T-helper 9 cell (primary cell): ENCODE data around the gene CXCR6.

Experiments
- DNase-seq: peaks from one replicate; pipeline ENCODE4 v3.0.0-alpha.2; 2020

Gene CXCR6

DNA sequence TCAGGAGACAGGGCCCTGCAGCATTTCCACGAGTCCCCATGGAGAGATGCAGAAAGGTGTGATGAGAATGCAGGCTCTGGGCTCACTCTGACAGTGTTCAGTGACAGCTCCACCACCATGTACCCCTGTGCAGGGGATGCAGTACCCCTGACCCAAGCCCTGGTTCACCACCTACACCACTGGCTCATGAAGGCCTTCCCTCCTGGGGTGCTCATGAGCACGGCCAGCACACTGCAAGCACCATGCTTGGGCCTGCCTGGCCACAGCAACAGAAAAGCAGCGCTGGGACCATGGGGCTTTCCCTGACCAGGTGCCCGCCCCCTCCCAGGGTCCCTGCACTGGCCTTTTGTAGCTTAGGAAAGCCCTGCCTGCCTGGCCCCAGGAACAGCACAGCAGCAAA lies 6.2 kb downstream of the CXCR6 start:
- DNase-seq, result no peak

DNA sequence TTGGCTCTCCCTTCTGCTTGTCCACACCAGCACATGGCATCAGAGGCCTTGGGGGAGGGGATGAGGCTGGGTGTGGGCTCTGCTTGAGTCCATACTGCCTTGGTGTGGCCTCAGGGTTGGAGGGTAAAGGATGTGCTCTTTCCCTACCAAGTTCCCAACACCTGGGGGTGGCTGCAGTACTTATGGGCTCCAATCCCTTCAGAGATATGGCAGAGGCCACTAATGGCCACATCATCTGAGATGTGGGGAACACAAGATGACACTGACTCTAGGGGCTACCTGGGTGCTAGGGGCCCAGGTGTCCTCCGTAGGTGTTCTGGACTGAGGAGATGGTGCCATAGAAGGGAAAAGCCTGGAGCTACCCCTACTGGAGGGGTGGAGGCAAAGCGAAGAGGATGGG lies 6.9 kb downstream of the CXCR6 start:
- no peak for DNase-seq

DNA sequence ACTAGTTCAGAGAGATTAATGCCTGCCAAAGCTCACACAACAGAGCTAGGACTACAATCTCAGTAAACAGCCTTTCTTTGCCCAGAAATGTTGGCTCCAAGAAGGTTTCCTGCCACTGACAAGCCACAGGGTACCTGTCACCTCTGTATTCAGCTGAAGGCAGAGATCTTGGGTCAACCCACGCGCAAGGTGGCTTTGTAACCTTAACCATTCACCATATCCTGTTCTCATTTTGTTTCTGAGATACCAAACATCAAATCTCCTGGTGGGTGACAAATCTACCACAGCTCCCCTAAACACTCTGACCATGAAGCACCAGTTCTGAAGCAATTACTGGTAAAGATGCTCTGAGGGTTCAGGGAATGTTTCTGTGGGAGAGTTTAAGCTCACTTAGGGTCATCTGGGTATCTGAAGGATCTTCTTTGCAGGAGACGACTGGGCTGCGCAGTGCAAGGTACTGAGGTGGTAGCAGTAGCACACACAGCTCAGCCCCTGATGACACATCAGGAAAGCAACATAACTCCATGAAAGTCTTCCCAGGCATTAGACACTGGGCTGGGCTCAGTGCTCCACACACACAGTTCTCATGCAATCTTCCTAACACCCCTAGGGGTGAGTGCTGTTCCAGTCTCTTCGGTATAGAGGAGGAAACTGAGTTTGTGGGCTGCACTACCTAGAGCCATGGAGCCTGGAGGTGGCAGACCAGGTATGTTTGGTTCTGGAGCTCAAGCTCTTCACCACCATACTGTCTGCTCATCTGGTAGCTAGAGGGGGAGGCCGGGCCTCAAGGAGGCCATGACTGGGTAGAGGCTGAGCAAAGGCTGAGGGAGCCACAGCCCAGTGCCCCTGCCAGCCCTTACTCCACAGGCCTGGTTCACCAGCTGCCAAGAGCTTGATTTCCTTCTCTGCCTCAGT lies 7.7 kb downstream of the CXCR6 start:
- DNase-seq, result peak; percentile 23

DNA sequence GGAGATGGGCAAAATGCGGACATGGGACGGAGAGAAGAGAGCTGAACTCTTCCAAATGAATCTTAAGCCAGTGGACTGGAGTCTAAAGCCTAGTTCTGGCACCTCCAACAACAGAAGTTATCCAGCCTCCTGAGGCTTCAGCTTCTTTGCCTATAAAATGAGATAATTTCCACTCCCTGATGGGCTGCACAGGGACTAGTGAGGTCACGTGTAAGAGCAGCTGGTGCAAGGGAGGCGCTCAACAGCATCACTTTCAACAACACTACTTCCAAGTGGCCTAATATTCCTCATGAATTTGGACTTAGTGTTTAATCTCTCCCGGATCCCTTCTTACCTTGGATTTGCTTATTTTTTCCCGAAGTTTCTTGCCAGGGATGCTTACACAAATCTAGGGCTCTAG lies 8.7 kb downstream of the CXCR6 start:
- DNase-seq, result no peak

DNA sequence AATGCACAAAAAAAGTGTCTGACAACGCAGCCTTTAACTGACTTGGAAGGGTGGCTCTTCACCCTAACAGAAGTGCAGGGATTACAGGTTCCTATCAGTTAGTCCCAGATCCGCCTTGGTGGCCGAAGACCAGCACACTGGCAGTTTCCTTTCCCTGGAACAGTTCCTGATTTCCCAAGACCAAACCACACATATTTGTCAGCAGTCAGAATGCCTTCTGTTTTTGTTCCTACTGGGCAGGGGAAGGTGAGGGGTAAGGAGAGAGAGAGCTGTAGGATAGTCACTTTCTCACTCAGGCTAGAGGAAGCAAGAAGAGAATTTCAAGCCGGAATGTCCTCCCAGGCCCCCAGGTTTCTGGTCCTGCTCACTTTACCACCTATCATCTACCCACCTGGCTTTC lies 9.2 kb downstream of the CXCR6 start:
- no peak for DNase-seq

DNA sequence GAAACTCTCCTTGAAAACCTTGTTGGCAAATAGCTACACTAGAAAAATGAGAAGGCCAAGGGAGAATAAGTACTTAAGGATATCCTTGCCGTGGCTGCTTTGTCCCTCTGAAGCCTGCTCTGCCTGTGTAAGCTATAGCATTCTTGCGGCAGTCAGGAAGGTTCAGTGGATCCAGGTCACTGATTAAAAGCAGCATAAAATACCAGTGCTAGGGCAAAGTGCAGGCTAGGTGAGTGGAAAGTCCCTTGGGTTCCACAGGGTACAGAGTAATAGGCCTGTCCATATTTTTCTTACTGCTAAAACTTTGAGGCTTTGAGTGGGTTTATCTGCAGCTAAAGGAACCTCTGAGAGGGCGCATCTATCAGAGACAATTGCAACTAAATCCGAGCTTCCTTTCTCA lies 10.3 kb downstream of the CXCR6 start:
- no peak for DNase-seq

DNA sequence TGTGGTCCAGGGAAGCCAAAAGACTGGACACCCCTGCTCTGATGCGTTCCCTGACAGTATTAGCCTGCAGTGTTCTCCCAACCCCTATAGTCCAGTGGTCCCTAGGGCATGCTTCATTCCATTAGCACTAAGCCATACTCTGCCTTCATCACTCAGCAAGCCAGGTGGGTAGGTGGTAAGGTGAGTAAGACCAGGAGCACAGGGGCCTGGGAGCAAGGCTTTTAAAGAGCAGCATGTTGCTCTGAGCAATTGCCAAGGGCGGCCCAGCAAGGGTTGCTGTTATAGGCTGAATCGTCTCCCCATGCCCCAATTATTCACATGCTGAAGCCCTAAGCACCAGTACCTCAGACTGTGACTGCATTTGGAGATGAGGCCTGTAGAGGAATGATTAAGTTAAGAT lies 11.0 kb downstream of the CXCR6 start:
- DNase-seq, result no peak

DNA sequence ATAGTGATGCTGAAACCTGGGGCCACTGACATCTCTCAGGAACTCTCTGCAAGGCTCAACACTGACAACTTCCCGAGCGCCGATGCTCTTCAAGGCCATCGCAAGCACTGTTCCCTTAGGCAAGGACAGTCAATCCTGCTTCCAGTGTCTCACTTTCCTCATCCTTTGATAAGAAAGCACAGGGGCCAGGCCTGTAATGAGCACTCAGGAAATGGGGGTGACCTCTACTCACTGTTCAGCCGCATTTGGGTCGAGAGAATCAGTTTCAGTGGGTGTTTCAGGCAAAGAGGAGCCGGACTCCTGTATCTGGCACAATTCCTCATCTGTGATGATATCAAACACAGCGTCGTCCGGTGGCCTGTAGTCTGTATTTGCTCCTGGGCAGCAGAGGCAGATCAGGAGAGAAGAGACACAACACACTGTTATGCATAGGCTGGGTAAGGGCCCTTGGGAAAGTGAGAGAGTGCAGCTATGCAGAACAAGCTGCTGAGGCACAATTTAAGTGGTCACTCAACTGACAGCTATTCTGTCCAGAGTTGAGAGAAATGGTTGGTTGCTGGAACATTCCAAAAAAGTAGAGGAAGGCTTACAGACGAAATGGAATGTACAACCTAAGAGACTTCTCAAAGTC lies 11.9 kb downstream of the CXCR6 start:
- no peak for DNase-seq

DNA sequence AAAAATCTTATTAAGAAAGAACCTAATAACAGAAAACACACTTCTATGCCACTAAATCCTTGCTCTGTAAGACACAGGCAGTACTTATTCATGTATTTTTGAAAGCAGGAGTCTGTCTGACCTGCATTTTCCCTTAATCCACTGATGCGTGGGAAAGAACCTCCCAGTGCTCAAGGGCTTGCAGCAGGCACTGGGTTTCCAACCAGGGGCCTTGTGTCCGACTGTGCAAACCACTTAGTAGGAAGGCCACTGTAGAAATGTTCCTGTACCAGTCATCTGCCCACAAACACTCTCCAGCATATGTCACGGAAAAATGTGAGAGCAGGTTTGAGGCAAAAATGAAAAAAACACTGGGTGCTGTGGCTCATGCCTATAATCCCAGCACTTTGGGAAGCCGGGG lies 12.4 kb downstream of the CXCR6 start:
- no peak for DNase-seq

DNA sequence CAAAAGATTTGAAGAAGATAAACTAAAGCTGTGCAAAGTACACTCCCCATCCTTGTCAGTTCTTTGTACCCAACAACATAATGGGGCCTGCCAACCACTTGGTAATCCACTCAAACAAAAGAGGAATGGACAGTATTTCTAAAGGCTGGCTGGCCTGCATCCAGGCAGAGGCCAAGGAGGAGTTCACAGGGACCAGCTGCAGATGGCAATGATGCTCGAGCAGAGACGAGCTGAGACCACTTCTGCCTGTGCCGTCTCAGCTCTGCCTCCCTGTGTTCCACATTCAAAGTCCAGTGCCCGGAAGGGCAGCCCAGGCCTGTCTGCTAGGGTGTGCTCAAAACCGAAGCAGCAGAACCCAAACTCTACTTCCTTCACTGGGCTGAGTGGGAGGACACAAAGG lies 14.3 kb downstream of the CXCR6 start:
- DNase-seq, result no peak

DNA sequence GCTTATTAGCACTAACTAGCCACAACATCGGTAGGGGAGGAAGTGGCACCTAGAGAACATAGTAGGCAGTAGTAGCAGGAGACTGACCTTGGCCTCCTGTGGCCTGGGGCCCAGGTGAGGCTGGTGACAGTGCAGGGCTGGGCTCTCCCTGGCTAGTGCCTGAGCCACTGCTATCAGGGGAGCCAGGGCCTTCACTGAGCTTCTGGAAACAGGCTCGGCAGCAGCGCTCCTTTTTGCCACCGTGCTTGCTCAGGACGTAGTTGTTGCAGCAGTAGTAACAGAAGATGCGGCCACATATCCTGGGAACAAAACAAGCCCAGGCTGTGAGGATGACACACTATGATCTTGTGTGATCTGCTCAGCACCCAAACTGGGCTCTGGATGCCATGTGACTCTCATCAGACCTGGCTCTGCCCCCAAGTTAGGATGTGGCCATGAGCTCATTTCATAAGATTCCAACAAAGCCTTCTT lies 15.1 kb downstream of the CXCR6 start:
- no peak for DNase-seq

DNA sequence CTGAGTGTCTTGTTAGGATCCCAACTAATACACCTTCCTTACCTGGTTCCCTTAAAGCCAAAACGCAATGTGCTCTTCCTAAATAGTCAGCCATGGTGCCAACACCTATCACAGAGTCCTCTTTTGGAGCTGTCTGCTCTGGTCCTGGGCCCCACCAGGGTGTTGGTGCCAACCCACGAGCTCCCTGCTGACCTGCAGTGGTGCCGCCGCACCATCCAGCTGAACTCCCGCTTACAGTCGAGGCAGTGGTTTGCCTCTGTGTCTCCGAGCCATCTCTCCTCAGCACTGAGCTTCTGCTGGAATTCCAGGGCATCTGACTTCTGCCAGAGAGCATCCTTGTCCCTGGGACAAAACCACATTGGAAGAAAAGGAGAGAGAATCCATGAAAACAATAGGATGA lies 15.9 kb downstream of the CXCR6 start:
- no peak for DNase-seq

DNA sequence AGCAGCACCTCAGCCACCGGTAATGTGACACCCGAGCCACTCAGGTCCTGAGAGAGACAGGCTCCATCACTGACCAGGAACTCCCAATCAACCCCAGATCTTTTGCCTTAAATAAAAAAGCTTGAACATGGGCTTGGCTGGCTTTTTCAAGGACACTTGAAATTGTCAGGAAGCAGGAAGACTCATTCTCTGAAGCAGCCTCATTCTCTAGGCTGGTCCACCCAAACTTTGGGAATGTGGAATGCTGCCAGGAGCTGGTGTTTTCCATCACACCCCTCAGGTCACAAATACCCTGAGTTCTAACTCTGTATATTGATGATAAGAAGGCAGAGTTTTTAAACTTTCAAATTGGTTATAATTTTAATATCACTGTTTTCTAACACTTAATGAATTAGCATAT lies 17.0 kb downstream of the CXCR6 start:
- DNase-seq, result no peak

DNA sequence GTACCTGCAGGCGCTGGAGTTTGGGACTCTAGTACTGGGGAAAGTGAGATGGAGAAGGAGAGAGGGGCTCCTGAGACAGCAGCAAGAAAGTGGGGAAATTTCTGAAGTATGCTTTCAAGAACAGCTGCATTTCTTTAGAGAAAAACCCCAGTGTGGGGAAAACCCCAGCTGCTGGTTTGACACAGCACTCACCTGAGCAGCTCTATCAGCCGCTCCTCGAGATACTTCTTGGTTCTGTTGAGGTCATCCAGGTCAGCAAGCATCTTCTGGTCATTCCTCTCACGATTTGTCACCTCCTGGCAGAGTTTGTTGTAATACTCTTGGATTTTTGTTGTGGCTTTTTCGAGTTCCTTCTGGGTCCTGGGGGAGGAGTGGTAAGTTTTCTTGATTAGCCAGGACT lies 18.8 kb downstream of the CXCR6 start:
- DNase-seq, result no peak

DNA sequence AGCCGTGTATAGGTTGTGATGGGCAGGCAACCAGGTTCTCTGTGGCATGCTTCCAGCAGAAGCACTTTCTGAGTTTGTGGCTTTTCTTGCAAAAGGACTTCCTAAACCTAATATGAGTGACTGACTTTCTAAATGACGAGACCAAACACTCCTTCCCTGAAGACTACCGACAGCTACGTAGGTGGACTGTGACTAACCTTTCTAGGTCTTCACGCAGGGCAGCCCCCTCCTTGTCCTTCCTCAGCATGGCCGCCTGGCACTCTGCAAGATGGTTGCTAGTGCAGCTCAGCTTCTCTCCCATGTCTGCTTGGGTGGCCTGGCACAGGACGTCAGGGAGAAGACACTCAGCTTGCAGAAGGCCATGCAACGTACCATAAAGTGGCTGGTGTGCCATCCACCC lies 20.9 kb downstream of the CXCR6 start:
- DNase-seq, result no peak

DNA sequence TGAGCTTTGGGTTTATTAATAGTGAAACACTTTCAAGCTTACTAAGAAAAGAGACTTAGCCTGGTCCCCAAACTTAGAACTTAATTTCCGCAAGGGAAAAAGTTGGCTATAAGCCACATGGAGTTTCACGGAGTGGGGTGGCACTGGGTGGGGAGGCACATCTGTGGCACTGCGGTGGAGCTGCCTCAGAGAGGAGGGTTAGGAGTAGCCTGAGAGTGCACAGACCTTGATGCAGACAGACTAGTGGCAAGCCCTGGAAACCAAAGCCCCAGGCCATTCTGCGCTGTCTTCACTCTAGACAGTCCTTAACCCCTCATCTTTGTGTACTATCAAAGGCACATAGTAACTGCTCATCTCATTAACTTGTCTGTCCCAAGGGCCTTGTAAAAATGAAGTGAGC lies 22.0 kb downstream of the CXCR6 start:
- DNase-seq, result no peak

DNA sequence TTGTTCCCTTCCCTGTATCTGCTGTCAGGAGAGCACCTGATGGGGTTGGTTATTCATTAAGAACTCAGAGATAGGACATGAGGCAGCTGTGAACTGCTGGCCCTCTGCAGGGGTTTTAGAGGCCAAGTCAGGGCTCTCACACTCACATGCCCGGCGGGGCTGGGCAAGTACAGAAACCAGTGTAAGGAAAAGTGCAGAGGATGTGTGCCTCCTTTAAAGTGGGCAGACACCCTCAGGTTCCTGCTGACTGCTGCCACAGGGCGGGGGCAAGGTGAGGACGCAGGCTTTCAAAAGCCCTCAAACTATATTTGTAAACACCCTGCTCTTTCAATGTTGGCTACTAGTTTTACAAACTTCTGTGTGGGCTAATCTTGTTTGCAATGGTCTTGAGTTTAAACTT lies 22.4 kb downstream of the CXCR6 start:
- peak; percentile 26 for DNase-seq

DNA sequence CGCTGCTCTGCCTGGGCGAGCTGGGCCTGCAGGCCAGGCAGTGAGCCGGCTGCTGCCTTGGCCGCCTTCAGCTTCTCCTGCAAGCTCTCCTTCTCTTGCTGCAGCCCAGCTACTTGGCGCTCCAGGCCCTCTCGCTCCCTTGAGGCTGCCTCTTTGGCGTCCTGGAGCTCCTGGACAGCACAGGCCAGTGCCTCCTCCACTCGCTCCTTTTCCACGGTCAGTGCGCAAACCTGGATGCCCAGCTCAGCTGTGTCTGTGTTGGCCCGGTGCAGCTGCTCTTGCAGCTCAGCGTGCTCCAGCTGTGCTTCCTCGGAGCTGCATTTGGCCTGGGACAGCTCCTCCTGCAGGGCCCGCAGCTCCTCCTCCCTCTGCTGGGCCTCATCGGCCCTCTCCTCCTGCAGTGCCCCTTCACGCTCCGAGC lies 23.1 kb downstream of the CXCR6 start:
- DNase-seq, result no peak

DNA sequence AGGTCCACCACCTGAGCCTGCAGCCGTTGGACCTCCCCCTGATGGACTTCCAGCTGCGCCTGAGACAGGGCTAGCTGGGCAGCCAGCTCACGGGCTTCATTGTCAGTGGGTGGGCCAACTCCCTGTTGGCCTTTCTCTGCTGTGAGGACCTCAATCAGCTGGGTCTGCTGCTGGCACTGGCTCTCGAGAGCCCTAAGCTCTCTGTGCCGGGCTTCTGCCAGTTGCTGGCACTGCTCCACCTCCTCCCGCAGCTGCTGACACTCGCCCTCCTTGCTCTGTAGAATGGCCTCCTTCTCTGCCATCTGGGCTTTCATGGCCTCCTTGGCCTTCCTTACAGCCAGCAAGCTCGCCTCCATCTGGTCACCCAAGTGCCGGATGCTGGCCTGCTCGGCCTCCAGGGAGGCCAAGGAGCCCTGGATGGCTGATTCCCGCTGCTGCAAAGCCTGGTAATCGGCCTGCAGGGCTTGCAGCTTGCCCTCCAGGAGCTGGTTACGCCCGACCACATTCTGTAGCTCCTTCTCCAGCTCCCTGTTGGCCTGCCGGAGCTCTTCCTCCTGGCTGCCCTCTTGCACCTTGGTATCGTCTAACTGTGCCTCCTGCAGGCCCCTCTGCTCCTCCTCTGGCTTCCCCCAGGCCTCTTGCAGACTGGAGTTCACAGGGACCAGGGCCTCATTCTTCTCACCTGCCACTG lies 23.8 kb downstream of the CXCR6 start:
- DNase-seq, result no peak

DNA sequence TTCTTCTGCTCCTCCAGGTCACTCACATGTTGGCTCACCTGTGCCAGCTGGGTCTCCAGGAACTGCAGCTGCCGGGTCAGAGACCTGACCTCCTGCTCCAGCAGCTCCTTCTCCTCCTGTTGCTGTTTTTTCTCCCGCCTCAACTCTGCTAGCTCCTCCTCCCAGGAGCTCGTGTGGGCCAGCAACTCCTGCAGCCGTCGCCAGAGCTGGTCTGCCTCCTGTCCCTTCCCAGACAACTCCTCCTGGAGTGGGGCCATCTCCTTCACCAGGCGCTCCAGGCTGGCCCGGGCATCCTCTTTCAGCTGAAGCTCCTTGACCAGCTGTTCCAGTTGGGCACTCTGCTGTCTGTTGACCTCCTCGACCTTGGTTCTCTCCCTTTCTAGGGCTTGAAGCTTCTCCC lies 24.5 kb downstream of the CXCR6 start:
- no peak for DNase-seq

DNA sequence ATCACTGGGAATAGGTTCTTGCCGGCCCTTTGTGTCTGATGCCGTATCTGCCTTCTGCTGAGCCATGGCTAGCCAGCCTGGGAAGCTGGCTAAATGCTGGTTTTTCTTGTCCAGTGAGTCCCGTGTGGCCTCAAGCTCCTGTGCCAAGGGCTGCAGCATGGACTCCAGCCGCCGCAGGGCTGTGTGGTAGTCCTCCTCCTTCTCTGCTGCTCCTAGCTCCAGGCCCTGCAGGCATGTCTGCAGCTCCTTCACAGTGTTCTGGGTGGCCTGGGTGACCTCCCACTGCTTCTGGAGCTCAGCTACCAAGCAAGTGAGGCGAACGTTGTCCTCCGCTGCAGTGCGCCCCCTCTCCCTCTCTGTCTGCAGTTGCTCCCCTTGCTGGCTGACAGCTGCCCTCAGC lies 24.9 kb downstream of the CXCR6 start:
- no peak for DNase-seq

DNA sequence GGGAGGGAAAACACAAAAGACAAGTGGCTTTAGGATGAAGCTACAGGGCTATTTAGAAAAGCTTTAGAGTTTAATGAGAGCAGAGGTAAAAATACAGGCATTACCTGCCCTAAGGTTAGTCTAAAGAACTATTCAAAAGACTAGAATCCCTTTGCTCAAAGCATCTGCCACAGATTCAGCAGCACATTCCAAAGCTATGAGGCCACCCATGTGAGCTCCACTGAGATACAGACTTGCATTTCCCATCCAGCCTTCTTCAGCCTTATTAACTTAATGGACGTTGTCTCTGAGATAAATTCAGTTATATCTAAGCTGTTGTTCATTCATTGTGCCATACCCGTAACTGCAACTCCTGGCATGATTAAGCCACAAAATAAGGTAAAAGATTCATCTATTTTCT lies 25.4 kb downstream of the CXCR6 start:
- DNase-seq, result no peak

DNA sequence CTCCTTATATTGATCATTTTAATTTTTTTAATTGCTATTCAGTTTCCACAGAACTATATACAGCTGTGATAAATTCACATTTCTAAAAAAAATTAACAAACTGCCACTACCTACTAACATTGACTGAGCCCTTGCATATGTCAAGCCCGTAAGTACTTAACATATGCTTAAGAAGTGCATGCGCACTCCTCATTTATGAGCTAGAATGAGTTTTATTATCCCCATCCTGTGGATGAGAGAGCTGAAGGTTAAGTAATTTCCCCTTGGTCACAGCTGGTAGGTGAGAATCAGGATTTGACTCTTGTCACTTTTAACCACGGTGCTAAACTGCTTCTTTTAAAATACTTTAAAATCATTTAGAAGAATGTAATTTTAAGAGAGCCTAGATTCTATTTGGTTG lies 25.9 kb downstream of the CXCR6 start:
- DNase-seq, result no peak

DNA sequence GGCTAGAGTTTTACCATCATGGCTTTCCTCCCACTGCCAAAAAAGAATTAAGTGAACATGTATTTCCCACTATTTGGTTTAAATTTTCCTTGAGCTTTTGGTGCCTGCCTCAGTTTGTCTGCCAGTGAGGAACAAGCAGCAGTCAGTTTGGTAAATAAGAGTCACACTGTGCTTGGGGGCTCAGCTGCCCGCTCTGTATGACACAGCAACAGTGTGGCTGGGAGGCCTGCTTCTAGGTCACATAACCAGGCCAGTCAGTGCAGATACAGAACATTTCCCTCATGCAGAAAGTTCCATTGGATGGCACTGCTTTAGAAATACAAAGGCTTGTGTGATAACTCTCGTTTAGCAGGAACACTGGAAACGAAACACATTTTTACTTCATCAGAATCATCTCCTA lies 26.7 kb downstream of the CXCR6 start:
- no peak for DNase-seq
